Colonic mucosa (tissue), 4 donors: ENCODE measurements around the gene FAAH2. TPM values are rescaled to one million over a fixed set of nuclear protein-coding genes. Genes with fewer than 3 reads are reported as not detected.

Experiments
- DNase-seq: peaks from one replicate; pipeline ENCODE4 v3.0.0-alpha.2; 2020
- H3K27ac ChIP-seq: fragments of 200-600 bp; one replicate; pipeline ENCODE4 v1.8.0; 2021
- H3K27me3 ChIP-seq: fragments of 200-600 bp; one replicate; pipeline ENCODE4 v1.8.0; 2021
- H3K36me3 ChIP-seq: fragments of 200-600 bp; one replicate; pipeline ENCODE4 v1.8.0; 2021
- H3K4me1 ChIP-seq: fragments of 200-600 bp; one replicate; pipeline ENCODE4 v1.8.0; 2021; ENCODE audit warnings: mild to moderate bottlenecking
- H3K4me3 ChIP-seq: fragments of 200-600 bp; one replicate; pipeline ENCODE4 v1.8.0; 2021
- H3K9ac ChIP-seq, 2 donors: one replicate each; pipeline ENCODE4 v1.7.0; 2013; ENCODE audit warnings: control low read depth in 2 of 2, low read depth in 2 of 2, low read length in 2 of 2
- H3K9me3 ChIP-seq: fragments of 200-600 bp; one replicate; pipeline ENCODE4 v1.8.0; 2021
- intact Hi-C: fragments of 100-400 bp; cut with DNase I; formaldehyde crosslinking; loops from one replicate; pipeline ENCODE4 v1.14.1; 2022
- total RNA-seq, 2 donors: library from RNA; stranded (reverse); fragmentation: NEBNext Ultra II Directional in 1 of 2; extraction: Animal tissue kit (Norgen Biotek cat#: 25700) in 1 of 2; gene quantifications; one replicate each; pipeline ENCODE4 v1.2.1, GENCODE V29; 2021
- TF ChIP-seq, protein P1 (sequence below): fragments of 200-600 bp; IDR thresholded peaks from one replicate; pipeline ENCODE4 v1.8.0; 2022; ENCODE audit warnings: antibody characterized with exemption, mild to moderate bottlenecking
- donor health status: healthy.
- donor health status: DM: no; HTN: no; CAD: no.
- donor health status: DM: no; HTN: no; CAD: no.

FAAH2 gene, protein sequence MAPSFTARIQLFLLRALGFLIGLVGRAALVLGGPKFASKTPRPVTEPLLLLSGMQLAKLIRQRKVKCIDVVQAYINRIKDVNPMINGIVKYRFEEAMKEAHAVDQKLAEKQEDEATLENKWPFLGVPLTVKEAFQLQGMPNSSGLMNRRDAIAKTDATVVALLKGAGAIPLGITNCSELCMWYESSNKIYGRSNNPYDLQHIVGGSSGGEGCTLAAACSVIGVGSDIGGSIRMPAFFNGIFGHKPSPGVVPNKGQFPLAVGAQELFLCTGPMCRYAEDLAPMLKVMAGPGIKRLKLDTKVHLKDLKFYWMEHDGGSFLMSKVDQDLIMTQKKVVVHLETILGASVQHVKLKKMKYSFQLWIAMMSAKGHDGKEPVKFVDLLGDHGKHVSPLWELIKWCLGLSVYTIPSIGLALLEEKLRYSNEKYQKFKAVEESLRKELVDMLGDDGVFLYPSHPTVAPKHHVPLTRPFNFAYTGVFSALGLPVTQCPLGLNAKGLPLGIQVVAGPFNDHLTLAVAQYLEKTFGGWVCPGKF
- total RNA-seq = 10 to 100 TPM in 1 of 2 donors, 1 to 10 TPM in 1; 5.6 to 11.3 TPM

DNA sequence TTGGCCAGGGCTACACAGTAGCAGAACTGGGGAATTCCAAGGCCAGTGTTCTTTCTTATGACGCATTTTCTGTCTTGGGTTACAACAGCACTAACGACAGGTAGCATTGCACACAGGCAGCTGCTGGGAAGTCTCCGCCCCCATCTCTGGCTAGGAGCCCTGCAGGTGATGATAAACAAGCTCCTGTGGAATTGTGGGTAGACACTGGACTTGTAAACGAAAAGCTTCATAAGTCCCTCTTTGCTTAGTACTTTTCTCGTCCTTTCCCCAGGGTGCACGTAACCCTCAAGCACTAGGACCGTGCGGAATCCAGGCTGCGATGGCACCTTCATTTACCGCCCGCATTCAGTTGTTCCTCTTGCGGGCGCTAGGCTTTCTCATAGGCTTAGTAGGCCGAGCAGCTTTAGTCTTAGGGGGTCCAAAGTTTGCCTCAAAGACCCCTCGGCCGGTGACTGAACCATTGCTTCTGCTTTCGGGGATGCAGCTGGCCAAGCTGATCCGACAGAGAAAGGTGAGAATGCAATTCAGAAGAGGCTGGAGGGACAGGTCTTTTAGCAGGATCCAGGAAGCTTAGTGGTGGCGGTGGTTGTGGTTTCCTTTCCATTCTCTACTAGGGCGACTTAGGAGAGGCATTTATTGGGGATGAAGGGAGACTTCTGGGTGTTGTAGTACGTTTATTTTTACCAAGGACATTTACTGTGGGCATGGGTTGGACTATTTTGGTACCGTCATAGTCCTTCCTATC, at the start of gene FAAH2:
Gene FAAH2, plus strand, starts transcription at position 200 of the 745 bp plus-strand sequence. Its CDS starts 120 bp downstream, at position 320.
- Histone ChIP-seq H3K4me1 (no peaks in the 10 kb centered on the region), H3K9ac (peak within 1 kb of the TSS; percentile 44 to 59), H3K27me3 (no peaks in the 10 kb centered on the region), H3K4me3 (peak within 1 kb of the TSS; percentile 24), H3K9me3 (no peaks in the 10 kb centered on the region), H3K27ac (peak within 1 kb of the TSS; percentile 71), H3K36me3 (no peaks in the 10 kb centered on the region)
- peak; percentile 77 for DNase-seq
- TF ChIP-seq, protein P1, sequence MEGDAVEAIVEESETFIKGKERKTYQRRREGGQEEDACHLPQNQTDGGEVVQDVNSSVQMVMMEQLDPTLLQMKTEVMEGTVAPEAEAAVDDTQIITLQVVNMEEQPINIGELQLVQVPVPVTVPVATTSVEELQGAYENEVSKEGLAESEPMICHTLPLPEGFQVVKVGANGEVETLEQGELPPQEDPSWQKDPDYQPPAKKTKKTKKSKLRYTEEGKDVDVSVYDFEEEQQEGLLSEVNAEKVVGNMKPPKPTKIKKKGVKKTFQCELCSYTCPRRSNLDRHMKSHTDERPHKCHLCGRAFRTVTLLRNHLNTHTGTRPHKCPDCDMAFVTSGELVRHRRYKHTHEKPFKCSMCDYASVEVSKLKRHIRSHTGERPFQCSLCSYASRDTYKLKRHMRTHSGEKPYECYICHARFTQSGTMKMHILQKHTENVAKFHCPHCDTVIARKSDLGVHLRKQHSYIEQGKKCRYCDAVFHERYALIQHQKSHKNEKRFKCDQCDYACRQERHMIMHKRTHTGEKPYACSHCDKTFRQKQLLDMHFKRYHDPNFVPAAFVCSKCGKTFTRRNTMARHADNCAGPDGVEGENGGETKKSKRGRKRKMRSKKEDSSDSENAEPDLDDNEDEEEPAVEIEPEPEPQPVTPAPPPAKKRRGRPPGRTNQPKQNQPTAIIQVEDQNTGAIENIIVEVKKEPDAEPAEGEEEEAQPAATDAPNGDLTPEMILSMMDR = no peak
- intact Hi-C loops = no loop called here

DNA sequence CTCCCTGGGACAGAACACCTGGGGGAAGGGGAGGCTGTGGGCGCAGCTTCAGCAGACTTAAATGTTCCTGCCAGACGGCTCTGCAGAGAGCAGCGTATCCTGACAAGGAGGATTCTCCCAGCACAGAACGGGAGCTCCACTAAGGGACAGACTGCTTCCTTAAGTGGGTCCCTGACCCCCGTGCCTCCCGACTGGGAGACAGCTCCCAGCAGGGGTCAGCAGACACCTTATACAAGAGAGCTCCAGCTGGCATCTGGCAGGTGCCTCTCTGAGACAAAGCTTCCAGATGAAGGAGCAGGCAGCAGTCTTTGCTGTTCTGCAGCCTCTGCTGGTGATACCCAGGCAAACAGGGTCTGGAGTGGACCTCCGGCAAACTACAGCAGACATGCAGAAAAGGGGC, 44.5 kb upstream of the FAAH2 start:
- Histone ChIP-seq H3K27me3 (no peaks in the 10 kb centered on the region), H3K9ac (no peak overlapping the region), H3K4me3 (no peak overlapping the region), H3K9me3 (no peaks in the 10 kb centered on the region), H3K4me1 (no peaks in the 10 kb centered on the region), H3K36me3 (no peaks in the 10 kb centered on the region), H3K27ac (no peak overlapping the region)
- intact Hi-C loops = no loop called here
- TF ChIP-seq, protein P1 = no peak
- no peak for DNase-seq

DNA sequence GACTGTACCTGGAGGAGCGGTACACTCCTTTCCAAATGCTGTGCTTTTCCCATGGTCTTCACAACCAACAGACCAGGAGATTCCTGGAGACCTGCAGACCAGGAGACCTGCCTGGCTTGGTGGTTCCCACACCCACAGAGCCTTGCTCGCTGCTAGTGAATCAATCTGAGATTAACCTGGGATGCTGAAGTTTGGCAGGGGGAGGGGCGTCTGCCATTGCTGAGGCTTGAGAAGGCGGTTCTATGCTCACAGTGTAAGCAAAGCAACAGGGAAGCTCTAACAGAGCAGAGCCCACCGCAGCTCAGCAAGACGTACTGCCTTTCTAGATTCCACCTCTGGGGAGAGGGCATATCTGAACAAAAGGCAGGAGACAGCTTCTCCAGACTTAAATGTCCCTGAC, 34.5 kb upstream of the FAAH2 start:
- H3K9me3 ChIP-seq = no peaks in the 10 kb centered on the region
- DNase-seq = no peak
- no peak overlapping the region for H3K9ac ChIP-seq
- no peaks in the 10 kb centered on the region for H3K36me3 ChIP-seq
- no peaks in the 10 kb centered on the region for H3K27me3 ChIP-seq
- no peak overlapping the region for H3K4me3 ChIP-seq
- no peak overlapping the region for H3K27ac ChIP-seq
- no peaks in the 10 kb centered on the region for H3K4me1 ChIP-seq
- intact Hi-C loops = no loop called here
- TF ChIP-seq, protein P1 = no peak

GRCh38 chrX:57265126-57265525, 21.4 kb upstream of the FAAH2 start:
- Histone ChIP-seq H3K27ac (no peak overlapping the region), H3K4me3 (no peak overlapping the region), H3K36me3 (no peaks in the 10 kb centered on the region), H3K9me3 (no peaks in the 10 kb centered on the region), H3K4me1 (no peaks in the 10 kb centered on the region), H3K27me3 (no peaks in the 10 kb centered on the region), H3K9ac (no peak overlapping the region)
- TF ChIP-seq, protein P1 = no peak
- intact Hi-C loops = no loop called here
- no peak for DNase-seq

DNA sequence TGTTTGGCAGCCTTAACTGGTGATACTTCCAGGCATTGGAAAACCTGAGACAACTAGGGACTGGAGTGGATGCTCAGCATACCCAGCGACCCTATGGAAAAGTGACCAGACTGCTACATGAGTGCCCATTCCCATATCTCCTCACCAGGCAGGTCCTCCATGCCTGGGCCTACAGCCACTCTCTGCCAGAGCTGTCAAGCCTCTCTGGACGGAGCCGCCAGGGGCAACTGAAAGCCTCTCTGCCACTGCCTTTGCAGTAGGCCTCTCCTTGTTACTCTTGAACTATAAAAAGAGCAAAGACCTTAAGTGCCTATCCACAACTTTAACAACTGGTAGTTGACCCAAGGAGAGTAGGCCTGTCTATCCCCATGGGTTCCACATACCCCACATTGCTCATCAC, 20.2 kb upstream of the FAAH2 start:
- intact Hi-C loops = no loop called here
- Histone ChIP-seq H3K27ac (no peak overlapping the region), H3K9me3 (no peaks in the 10 kb centered on the region), H3K36me3 (no peaks in the 10 kb centered on the region), H3K27me3 (no peaks in the 10 kb centered on the region), H3K9ac (no peak overlapping the region), H3K4me1 (no peaks in the 10 kb centered on the region), H3K4me3 (no peak overlapping the region)
- TF ChIP-seq, protein P1 = no peak
- no peak for DNase-seq
